ENCODE results near the gene PARP4. TPM values are rescaled to one million over a fixed set of nuclear protein-coding genes. Genes with fewer than 3 reads are reported as not detected.
"Not testable (repeated sequence)": the region's sequence is repeated elsewhere in the genome, so short reads cannot be mapped to it uniquely, and the experiment has no call there.

PARP4 gene
- total RNA-seq, 4 donors from 2014 or later, result 17.0 to 31.6 (median 27.8) TPM

- no peak for DNase-seq (ENCODE audit: low spot score in 2 of 2)
- 81 to 84% methylated on average over 2 of the region's 2 CpGs for WGBS, 2 donors
- no peak for TF ChIP-seq POLR2A (IDR thresholded peaks at IDR 0.05)
- TF ChIP-seq CTCF (IDR thresholded peaks at IDR 0.05), result no peak
These were observed 115.8 kb downstream of the PARP4 start for GRCh38 chr13:24396821-24397220.

GRCh38 chr13:24392972-24393371 lies 119.6 kb downstream of the PARP4 start:
- intact Hi-C loops (cut with DNase I; ENCODE audit: low total_unique reads), result no loop called here
- WGBS, 2 donors, result 90 to 92% methylated on average over 4 of the region's 4 CpGs
- TF ChIP-seq POLR2A (IDR thresholded peaks at IDR 0.05), result no peak
- TF ChIP-seq CTCF (IDR thresholded peaks at IDR 0.05), result no peak
- no peak for DNase-seq (ENCODE audit: low spot score in 2 of 2)
- no peak overlapping the region for H3K4me3 ChIP-seq (ENCODE audit: low read depth, poor library complexity, severe bottlenecking)

More at GRCh38 chr13:24396821-24397220, 115.8 kb downstream of the PARP4 start:
- intact Hi-C loops (cut with DNase I; ENCODE audit: low total_unique reads), result no loop called here
- no peak overlapping the region for H3K4me3 ChIP-seq (ENCODE audit: low read depth, poor library complexity, severe bottlenecking)

- DNase-seq (ENCODE audit: low spot score in 2 of 2); H3K4me3 ChIP-seq (ENCODE audit: low read depth, poor library complexity, severe bottlenecking); intact Hi-C loops (cut with DNase I; ENCODE audit: low total_unique reads): not testable (repeated sequence)
- WGBS, 2 donors, result 80 to 82% methylated on average over 26 of the region's 27 CpGs
These were observed 120.6 kb downstream of the PARP4 start for GRCh38 chr13:24391771-24392683.

- WGBS, 2 donors, result 92% methylated on average over 4 to 7 of the region's 9 CpGs
- DNase-seq (ENCODE audit: low spot score in 2 of 2); intact Hi-C loops (cut with DNase I; ENCODE audit: low total_unique reads); H3K4me3 ChIP-seq (ENCODE audit: low read depth, poor library complexity, severe bottlenecking): not testable (repeated sequence)
These were observed 121.8 kb downstream of the PARP4 start for GRCh38 chr13:24390795-24391194.

GRCh38 chr13:24389506-24389905 lies 123.1 kb downstream of the PARP4 start:
- H3K4me3 ChIP-seq (ENCODE audit: low read depth, poor library complexity, severe bottlenecking), result no peak overlapping the region
- intact Hi-C loops (cut with DNase I; ENCODE audit: low total_unique reads), result loop anchor here (5.0 kb wide), 1 partner anchor 1427 kb away; no protein-coding TSS in a partner anchor
- 80 to 81% methylated on average over 6 of the region's 6 CpGs for WGBS, 2 donors
- DNase-seq (ENCODE audit: low spot score in 2 of 2), result no peak
- no peak for TF ChIP-seq CTCF (IDR thresholded peaks at IDR 0.05)
- no peak for TF ChIP-seq POLR2A (IDR thresholded peaks at IDR 0.05)

- not testable (repeated sequence) for H3K4me3 ChIP-seq (ENCODE audit: low read depth, poor library complexity, severe bottlenecking); DNase-seq (ENCODE audit: low spot score in 2 of 2)
- WGBS, 2 donors, result 61 to 62% methylated on average over 7 of the region's 7 CpGs
- intact Hi-C loops (cut with DNase I; ENCODE audit: low total_unique reads), result loop anchor here (5.0 kb wide), 1 partner anchor 1426 kb away; no protein-coding TSS in a partner anchor
These were observed 123.8 kb downstream of the PARP4 start for GRCh38 chr13:24388743-24389142.

- WGBS, 2 donors, result 68 to 78% methylated on average over 22 to 23 of the region's 23 CpGs
- no peak for DNase-seq (ENCODE audit: low spot score in 2 of 2)
- TF ChIP-seq CTCF (IDR thresholded peaks at IDR 0.05) (no peak), POLR2A (IDR thresholded peaks at IDR 0.05) (no peak)
- intact Hi-C loops (cut with DNase I; ENCODE audit: low total_unique reads), result loop anchor here (5.0 kb wide), 1 partner anchor 1425 kb away; no protein-coding TSS in a partner anchor
- H3K4me3 ChIP-seq (ENCODE audit: low read depth, poor library complexity, severe bottlenecking), result no peak overlapping the region
These were observed 125.5 kb downstream of the PARP4 start for GRCh38 chr13:24386816-24387708.
